HG02870 (cell line): ENCODE measurements around the gene TMEM92.
A peak's percentile ranks its signal among the peaks of the same experiment; 100 is the strongest.
"Not testable (repeated sequence)": the region's sequence is repeated elsewhere in the genome, so short reads cannot be mapped to it uniquely, and the experiment has no call there.

ENCODE experiments used
- ATAC-seq: cut with Tn5 transposase; IDR thresholded peaks from one replicate; pipeline ENCODE4 v1.9.1; 2021; ENCODE audit warnings: mild to moderate bottlenecking, moderate library complexity; ENCODE audit not compliant: unreplicated experiment

Gene TMEM92

DNA sequence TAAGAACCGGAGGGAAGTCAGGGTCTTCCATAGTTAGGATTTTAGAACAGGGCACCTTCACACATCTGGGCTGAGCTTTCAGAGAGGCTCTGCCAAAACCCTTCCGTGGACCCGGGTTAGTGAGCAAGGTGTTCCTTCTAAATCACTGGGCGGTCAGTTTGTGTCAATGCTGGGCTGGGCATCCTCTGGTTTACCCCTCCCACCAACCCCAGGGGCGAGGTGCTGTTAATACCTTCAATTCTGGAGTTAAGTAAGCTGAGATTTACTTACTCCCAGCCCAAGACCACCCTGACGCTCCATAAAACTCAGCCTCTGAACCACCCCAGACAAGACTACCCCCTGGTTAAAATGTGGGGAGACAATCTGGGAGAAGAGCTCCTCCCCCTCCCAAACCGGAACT, 1.0 kb downstream of the TMEM92 start:
- ATAC-seq = no peak

DNA sequence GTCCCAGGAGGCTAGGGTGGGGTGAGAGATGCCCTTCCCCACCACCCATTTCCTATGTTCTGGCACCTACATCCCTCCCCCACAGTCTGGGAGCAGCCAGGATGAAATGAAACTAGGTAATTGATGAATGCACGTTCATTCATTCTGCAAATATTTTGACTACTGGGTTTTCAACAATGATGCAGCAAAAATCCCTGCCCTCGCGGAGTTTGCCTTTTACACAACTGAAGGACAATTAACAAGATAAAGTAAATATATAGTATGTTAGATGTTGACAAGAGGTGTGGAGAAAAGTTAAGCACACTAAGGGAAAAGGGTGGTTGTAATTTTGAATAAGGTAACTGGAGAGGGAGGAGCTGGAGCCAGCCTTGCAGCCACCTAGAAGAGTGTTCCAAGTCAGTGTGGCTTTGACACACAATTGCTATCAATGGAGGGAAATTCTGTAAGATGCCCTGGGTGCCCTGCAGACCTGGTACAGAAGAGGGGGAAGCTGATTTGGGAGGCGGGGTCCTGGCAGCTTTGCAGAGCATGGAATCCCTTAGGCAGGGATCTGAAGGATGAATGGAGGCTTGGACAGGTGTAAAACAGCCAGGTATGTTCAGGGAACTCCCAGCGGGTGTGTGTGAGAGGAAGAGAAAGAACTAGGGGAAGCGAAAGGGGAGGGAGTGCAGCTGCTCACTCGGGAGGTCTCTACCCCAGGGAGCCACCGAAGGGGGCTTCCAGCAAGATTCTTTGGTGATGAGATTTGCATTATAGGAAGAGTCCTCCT, 2.5 kb downstream of the TMEM92 start:
- no peak for ATAC-seq

DNA sequence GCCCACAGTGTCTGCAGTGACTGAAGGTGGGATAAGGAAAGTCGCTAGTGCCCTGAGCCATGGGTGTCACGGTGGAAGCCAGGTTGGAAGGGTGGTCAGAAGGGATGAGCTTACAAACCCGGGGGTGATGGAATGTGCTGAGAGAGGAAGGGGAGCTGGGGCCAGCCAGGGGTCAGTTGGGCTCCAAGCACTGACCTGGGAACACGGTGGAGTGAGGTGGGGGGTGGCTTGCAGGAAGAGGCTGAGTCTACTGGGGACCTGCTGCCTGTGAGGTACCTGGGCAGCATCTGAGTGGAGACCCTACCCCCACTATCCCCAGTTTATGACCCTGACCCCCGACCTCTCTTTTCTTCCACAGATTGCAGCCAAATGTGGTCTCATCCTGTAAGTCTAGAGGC, 3.1 kb downstream of the TMEM92 start:
- ATAC-seq = no peak

DNA sequence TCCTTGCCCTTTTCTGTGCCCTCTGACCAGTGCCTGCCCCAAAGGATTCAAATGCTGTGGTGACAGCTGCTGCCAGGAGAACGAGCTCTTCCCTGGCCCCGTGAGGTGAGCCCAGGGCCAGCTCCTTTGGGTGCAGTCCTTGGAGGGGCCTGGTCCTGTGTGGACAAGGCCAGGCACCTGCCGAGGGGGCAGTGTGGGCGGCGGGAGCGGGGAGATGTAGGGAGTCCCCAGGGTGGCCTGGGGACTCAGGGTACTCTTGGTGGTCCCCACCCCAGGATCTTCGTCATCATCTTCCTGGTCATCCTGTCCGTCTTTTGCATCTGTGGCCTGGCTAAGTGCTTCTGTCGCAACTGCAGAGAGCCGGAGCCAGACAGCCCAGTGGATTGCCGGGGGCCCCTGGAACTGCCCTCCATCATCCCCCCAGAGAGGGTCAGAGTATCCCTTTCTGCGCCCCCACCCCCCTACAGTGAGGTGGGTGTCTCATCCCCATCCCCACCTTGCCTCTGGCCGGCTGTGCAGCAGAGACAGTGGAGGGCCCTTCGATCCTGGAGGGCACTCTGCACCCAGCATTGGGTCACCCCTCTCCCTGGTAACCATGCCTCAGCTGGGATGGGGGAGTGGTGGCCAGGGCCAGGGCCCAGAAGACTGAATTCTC, 4.4 kb downstream of the TMEM92 start:
- no peak for ATAC-seq

DNA sequence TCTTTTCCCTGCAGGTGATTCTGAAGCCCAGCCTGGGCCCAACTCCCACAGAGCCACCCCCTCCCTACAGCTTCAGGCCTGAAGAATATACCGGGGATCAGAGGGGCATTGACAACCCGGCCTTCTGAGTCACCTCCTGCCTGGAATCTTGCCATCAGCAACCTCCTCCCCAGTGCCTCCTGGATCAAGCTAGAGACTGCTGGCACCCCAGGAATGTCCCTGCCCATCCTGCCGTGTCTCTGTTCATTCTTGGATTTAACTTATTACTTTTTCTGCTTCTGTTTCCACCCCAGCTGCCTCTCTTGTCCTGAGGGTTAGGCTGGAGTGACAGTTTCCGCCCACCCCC, 4.9 kb downstream of the TMEM92 start:
- ATAC-seq = no peak

DNA sequence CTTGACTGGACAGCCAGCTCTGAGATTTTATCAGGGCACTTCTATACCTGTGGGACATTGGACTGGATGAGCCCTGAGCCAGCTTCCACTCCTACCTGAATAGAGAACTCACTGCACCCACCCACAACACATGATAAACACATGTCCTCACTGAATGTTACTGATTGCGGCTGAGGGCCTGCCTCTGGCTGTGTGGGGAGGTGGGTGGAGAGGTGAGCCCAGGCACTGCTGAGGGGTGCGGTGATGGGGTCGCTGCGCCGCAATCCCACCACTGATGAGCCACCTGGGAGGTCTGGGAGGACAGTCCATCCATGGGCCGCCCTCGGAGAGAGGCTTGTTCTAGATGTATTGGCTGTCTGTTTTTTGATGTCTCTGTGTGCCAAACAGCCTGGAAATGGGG, 5.4 kb downstream of the TMEM92 start:
- no peak for ATAC-seq

DNA sequence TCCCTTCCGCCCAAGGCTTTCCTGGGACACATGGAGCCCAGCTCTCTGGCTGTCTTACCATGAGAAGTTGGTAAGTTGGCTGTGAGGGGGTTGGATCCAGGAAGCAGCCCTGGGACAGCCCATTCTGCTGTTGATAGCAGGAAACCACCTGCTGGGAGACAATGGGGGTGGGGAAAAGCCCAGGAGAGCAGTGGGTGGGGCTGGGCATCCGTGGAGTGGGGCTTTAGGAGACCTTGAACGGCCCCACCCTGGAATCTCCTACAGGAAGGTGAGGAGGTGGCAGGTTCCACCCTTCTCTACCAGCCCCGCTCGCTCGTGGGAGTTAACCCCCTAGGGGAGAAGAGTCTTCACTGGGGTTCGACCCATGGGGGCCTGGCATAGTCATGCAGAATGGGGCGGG, 5.8 kb downstream of the TMEM92 start:
- ATAC-seq = no peak

DNA sequence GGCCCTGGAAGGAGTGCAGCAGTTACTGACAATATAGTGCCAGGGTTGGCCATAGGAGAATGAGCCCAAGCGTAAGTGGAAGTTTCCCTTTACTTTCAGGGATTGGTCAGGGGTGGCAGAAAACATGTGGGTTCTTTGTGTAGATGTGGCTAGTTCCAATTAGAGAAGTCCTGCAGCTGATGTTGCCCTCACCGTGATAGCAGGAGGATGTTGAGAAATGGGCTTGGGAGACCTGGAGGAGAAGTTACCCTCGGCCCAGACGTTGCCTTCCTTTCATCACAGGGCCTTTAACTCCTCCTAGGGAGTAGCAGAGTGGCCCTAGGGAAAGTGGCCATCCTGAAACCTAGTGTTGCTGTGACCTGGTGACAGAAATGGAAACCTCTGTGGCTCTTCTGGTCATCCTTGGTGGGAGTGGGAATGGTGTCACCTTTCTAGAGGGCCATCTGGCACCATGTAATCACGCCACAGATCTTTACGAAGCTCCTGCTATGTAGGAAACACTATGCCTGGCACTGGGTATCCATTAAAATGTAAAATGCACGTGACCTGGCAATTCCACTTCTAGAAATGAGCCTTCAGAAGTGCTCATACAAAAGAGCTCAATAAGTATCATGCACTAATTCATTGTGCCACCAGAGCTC, 6.7 kb downstream of the TMEM92 start:
- ATAC-seq = no peak

DNA sequence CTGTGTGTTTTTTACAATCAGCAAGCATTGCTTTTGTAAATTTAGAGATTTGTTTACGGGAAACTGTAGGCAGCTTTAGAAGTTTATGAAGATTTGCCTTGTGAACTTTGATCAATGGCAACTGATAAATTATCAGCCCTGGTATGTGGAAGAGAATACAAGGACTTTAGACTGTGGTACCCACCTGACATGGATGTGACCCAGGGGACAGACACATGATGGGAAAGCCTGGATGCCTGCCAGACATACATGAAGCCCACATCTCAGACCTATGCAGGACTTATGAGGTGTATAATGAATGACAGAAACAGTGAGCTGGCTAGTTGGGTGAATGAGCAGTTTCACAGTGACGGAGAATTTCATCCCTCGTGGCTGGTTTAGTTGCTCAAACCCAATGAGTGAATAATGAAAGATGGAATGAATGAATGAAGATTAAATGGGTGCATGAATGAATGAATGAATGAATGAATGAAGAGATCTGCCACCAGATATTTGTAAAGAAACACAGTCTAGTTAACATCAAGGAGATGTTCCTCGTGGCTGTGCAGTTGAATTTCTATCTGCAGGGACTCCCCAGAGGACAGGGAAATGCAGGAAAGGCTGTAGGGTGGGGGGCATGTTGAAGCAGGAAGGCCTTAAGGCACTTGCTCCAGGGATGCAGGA, 7.6 kb downstream of the TMEM92 start:
- ATAC-seq = no peak

DNA sequence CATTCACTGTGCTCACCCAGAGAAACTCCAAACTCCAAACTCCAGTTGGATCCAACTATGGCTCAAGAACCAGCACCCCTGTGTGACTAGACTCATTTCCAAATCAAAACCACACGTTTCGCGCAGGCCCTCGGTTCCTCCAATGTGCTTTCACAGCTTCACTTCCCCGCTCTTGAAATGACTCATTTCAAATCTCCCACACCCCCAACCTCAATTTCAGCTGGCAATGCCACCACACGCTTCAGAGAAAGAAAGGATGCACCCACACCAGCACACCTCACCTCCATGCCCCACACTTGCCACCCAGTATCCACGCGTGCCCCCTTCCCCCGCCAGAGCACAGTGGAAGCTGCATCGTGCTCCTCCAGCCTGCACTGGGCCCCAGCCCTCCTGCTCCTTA, 9.0 kb downstream of the TMEM92 start:
- no peak for ATAC-seq

DNA sequence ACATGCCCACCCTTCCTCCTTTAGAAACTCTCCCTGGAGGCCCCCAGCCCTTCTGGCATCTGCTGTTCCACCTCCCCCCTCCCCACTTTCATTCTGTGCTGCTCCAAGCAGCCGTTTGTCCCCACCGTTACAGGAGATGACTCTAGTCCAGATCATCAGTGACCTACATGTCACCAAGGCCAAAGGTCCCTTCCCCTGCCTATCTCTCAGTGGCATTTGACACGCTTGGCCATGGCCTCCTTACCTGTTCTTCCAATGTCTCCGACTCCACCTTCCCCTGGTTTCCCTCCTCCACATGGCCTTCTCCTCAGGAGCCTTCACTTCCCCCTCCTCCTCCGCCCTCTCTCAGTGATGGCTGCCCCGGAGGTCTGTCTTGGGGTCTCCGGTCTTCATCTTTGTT, 9.4 kb downstream of the TMEM92 start:
- ATAC-seq = no peak

DNA sequence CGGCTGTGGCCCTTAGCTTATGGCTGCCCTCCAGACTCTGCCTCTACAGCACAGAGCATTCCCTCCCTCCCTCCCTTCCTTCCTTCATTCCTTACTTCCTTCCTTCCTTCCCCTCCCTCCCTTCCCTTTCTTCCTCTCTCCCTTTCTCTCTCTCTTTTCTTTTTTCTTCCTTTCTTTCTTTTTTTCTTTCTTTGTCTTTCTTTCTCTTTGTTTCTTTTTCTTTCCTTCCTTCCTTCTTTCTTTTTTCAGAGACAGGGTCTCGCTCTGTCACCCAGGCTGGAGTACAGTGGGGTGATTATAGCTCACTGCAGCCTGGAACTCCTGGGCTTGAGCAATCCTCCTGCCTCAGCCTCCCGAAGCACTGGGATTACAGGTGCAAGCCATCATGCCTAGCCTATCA, 11.7 kb downstream of the TMEM92 start:
- no peak for ATAC-seq

DNA sequence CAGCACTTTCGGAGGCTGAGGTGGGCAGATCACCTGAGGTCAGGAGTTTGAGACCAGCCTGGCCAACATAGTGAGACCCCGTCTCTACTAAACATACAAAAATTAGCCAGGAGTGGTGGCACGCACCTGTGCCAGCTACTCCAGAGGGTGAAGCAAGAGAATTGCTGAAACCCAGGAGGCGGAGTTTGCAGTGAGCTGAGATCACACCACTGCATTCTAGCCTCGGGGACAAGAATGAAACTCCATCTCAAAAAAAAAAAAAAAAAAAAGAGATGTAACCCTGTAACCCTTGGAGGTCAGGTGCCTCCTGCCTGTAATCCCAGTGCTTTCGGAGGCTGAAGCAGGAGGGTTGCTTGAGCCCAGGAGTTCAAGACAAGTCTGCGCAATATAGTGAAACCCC, 13.0 kb downstream of the TMEM92 start:
- not testable (repeated sequence) for ATAC-seq

DNA sequence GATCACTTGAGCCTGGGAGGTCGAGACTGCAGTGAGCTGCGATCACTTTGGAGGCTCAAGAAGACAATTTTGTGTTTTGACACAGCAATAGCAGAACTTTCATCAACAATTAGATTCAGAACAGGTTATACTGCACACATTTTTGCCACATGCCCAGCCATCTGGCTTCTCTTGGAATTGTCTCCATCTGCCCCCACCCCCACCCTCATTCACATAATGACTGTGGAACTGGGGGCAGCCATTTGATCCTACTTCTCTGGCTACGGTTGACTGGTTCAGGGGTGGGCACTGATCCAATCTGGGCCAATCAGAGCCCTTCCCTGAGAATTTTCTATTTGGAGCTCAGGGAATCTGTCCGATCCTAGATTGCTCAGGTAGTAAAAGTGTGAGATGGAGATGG, 14.0 kb downstream of the TMEM92 start:
- no peak for ATAC-seq

DNA sequence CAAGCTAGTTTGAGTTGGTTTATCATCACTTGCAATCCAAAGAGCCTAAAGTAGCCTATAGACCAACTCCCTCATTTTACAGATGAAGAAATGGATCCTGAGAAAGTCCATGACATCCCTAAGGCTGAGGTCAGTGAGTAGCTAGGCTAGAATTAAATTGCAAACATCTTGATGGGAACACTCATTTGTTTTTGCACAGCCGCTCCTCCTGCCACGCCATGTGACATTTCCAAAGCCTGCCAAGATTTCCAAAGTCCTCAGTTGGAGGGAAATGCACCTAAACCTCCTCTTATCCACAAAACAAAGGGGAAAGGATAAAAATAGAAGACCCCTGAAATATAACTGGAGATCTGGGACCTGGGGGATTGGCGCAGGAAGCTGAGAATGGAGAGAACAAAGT, 15.0 kb downstream of the TMEM92 start:
- ATAC-seq = no peak

DNA sequence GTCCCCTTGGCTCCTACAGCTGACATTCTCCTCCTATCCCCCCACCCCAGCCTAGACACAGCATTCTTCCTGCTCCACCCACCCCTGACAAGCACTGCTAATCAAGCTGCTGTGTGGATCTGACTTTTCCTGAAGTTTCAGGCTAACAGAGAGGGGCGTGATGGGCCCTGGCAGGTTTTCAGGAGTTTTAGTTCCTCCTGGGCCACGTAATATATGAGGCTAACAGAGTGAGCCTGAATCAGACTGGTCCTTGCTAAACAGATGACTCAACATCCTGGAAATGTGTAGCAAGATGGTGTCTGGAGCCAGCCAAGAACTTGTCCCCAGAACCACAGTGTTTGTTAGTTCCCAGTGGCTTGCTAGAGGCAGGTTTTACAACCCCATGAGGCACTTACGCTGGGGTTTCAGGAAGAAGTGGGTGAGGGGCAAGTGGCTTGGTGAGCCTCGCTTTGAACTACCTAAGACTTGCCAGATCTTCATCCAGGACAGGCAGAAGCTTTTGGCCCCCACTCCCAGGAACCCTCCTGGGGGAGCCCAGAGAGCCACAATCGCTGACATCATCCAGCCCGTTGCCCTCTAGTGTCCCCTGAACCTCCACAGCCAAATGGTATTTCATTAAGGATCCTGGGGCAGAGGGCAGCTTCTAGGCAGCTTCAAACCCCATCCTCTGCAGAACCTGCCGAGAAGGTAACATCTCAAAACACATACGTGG, 15.9 kb downstream of the TMEM92 start:
- peak; percentile 51 for ATAC-seq

DNA sequence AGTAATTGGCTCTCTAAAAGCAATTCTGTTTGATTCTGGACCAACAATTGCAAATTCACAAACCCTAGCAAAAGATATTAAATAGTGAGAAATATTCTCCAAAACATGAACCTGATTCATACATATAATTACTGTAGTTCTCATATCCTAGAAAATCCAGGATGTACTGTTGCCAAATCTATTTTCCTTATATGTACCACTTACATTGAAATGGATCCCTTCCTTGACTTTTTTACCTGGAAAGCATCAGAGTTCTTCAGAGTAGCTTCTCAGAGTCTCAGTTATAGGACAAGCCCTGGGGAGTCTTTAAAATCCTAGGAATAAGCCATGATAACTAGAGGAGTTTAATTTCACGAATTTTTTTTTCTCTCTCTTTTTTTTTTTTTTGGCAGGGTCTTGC, 16.7 kb downstream of the TMEM92 start:
- ATAC-seq = no peak

DNA sequence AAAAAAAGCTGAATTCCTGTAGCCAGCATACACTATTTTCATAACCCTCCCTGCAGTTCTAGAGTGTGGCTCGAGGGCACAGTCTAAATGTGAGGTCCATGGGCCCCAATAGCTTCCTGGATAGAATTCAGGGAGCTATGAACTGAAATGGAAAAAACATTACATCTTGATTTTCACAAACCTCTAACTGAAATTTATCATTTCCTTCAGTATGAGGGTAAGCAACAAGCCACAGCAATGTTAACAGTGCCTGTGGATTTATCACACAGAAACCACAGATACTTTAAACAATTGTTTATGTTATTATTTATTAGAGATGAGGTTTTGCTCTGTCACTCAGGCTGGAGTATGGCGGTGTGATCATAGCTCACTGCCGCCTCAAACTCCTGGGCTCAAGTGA, 18.2 kb downstream of the TMEM92 start:
- ATAC-seq = no peak

DNA sequence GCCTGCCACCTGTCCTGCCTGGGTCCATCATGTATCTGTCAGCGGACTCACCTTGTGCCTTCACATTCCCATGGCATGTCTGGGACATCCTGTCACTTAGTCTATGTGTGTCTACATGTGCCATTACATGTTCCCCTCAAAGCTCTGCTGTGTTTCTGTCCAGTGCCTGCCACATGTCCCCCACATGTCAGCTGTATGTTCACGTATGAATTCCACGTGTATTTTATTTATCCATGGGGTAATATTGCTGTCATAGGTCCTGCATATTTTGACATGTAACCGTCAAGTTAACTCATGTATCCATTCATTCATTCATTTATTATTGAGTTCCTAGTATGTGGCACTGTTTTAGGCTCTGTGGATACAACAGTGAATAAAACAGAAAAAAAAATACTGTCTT, 20.8 kb downstream of the TMEM92 start:
- no peak for ATAC-seq

DNA sequence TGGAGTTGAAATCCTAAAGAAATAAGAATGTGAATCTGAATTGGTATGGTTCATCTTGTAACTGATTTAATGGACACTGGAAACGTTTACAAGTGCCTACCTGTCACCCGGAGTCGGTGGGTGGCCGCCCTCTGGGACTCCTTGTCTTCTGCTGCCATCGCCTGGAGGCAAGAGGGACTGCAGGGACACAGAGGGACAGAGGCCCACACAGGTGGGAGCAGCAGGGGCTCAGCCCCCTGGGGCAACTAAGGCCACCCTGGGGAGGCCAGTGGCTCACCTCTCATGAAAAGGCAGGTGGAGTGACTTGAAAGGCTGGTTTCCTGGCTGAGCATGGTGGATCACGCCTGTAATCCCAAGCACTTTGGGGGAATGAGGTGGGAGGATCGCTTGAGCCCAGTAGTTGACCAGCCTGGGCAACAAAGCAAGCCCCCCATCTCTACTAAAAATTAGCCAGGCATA, 23.2 kb downstream of the TMEM92 start:
- ATAC-seq = no peak

DNA sequence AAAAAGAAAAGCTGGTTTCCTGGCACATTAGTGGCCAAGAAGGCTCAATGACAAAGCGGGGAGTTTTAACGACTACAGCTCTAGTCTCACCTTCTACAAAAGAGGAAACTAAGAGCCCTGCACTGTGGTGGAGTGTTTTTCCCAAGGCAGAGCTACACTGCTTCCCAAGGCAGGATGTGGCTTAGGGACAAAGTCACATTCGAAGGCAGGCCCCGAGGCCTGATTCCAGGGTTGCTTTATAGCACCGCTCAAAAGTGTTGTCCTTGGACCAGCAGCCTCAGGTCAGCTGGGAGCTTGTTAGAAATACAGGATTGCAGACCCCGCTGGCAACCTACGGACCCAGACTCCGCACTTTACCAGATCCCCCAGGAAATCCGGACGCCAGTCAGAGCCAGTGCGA, 23.8 kb downstream of the TMEM92 start:
- no peak for ATAC-seq
